HL-60/S4 treated with phorbol 12-myristate 13-acetate at 8.2 ng/mL for 4 days and 3 days (cell line): ENCODE results near the gene IL27RA.

Source experiments
- in situ Hi-C: fragments of 300-500 bp; cut with MboI; formaldehyde crosslinking; loops from 2 replicates; pipeline ENCODE4 v1.15.0; 2022; ENCODE audit warnings: low sequenced_read_pairs

The IL27RA gene

GRCh38 chr19:14081797-14082674, 50.5 kb downstream of the IL27RA start:
- in situ Hi-C loops, result no loop called here

DNA sequence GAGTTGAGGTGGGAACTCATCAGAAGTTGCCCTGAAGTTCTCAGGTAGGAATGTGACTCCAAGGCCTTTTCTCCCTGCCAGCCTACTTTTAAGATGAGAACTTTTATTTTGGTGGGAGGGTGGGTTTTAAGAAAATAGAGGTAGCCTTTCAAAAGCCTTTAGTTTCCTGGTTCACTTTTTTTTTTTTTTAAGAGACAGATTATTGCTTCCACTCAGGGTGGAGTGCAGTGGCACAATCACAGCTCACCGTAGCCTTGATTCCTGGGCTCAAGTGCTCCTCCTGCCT, 51.1 kb downstream of the IL27RA start:
- in situ Hi-C loops, result no loop called here

DNA sequence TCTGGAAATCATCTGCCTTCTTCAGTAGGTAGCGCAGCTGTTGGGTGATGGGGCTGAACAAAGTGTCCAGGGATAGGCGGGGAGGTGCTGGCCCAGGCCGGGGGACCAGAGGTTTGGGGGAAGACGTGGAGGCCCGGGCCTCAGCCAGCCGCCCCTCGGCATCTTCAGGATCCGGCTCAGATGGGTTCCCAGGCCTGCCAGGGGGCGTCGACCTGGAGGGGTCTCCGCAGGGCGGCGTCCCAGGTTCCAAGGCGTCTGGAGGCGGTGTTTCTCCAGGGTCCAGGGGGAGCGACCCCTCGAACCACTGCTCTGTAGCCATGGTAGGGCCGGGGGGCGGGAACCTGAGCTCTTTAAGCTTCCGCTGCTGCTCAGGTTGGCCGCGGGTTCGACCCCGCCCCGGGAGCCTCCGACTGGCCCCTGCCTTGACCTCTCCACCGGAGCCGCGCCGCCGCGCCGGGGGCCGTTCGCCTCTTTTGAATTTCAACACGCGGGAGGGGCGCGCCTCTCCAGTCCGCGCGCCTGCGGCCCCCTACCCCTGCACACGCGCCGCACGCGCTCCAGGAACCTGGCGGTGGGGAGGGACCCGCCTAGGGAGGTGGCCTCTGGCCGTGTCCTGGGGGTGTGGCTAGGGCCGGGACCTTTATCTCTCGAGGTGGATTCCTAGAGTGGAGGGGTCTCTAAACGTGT, 53.9 kb downstream of the IL27RA start, which contains the start of gene C19orf67:
C19orf67 (minus strand) TSS at position 475 of the 687 bp plus-strand sequence; CDS start at position 319, 156 bp downstream.
- in situ Hi-C loops, result no loop called here

GRCh38 chr19:14086098-14086497, 54.5 kb downstream of the IL27RA start:
- in situ Hi-C loops, result no loop called here

DNA sequence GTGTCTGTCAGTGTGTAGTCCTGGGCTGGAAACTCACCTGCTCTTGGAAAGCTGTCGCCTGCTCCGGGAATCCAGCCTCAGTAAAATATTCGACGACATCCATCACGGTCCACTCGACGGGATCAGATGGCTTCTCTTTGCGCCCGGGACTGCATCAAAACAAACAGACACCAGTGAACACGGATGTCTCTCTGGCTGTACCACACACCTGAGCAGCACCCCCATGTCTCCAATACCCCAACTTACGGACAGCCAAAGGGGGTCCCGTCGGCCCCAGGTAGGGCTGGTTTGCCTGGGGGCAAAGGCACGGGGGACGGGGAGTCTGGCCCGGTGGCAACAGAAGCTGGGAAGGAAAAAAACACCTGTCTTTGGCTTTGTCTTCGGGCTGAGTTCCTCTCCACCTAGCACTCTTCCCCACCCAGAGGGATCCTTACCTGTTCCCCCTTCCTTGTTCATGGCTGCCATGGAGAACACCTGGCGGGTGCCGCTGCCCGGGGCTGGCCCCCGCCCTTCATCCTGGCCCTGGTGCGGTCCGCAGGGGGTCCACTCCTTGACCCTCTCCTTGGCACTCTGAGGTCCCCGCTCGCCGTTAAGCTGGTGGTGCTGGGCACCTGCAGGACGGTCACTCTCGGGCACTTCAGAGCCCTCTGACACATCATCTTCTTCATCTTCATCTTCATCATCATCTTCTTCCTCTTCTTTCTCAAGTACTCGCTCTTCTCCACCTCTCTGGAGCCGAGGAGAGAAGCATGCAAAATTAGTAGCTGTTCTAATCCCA, 57.3 kb downstream of the IL27RA start:
- in situ Hi-C loops, result no loop called here

DNA sequence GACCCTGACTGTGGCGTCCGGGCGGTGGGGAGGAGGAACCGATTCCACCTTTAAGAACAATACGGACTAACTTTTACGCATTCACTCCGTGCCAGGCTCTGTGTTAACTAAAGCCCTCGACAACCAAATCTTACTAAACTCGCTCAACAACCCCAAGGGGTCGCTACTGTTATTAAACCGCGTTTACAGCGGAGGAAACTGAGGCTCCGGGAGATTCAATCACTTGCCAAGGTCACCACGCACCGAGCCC, 57.8 kb downstream of the IL27RA start:
- in situ Hi-C loops, result no loop called here

DNA sequence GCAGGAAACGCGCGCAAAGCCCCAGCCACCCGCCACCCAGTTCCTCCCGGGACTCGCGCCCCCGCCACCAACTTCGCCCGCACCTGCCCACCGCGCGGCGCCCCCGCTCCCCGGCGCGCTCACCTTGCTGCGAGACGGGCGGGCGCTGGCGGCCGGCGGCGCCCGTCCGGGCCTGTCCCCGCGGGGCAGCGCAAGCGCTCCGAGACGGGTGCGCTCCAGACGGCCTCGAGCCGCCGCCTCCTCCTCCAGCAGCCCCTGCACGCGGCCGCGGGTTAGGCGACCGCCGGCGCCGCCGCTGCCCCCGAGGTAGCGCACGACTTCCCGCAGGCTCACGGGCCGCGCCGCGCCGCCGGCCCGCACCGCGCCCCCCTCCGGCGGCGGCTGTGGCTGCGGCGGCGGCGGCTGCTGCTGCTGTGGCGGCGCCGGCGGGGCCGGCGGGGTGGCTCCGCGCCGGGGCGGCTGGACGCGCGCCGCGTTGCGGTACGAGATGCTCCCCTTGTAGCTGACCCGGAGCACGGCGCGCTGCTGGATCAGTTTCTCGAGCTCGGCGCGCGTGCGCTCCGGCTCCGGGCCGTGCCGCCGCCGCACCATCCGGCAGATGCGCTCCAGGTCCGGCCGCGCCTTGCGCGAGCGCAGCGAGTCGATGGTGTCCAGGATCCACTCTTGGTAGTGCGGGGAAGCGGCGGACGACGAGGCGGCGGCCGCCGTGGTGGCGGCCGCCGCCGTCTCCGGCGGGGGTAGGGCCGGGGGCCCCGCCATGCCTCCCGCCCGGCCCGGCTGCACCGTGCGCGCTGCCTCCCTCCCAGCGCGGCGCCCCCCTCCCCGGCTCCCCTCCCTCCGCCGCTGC, 58.3 kb downstream of the IL27RA start:
- in situ Hi-C loops, result no loop called here

GRCh38 chr19:14090509-14091080, 59.0 kb downstream of the IL27RA start, which contains the start of gene SAMD1:
Gene SAMD1, minus strand, starts transcription at chr19:14090751.
- in situ Hi-C loops, result no loop called here

GRCh38 chr19:14091081-14091812, 59.7 kb downstream of the IL27RA start:
- in situ Hi-C loops, result no loop called here

DNA sequence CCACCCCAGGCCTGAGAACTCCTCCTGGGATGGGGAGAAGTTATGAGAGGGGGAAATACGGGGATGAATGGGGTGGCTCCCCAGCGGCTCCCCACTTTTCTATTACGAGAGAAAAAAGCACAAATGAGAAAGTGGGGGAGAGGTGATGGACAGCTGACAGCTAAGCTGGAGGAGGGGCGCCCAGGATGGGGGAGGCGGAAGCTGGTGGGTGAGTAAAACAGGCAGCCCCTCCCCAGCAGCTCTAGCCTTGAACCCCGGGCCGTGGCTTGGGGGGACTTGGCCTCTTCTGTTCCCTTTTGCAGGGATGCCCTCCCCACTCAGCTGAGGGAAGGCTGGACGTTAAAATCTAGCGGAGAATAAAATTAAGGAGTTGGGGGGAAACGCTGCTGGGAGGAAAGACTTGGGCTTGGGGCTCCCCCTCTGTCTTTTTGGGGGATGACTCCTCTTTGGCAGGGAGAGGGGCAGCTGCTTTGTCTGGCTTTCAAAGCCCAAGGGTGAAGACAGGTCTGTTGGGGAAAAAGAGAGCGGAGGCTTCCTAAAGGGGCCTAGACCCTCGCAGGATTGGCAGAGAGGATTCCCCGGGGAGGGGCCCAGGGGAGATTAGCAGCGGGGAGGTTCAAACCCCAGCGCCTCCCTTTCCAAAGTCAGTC, 60.4 kb downstream of the IL27RA start:
- in situ Hi-C loops, result no loop called here

DNA sequence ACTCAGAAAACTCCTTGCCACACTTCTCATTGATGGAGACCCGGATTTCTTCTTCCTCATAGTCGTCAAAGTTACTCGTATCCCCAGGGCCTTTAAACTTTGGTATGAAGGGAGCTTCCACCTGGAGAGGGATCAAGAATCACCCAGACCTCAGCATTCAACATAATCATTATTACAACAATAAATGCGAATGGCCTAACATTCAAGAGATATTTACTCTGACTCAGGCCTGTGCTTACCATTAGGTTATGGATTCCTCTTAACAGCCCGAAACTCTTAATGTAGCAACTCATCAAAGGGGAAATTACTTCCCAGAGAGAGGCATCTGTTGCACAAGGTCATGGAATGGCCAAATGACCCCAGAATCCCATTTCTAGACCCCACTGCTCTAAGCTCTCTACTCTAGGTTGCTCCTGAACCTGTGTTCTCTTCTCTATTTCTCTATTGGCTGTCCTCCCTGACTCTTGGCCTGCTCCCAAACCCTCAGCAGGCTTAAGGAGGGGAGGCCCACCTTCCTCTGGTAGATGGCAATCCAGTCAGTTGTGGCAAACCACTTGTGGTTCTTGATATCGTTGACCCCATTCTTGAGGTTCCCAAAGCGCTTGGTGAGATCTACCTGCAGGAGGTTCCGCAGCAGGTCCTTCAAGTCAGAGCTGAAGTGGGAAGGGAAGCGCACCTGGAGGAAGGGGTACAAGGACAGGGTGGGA, 61.7 kb downstream of the IL27RA start:
- in situ Hi-C loops, result no loop called here

DNA sequence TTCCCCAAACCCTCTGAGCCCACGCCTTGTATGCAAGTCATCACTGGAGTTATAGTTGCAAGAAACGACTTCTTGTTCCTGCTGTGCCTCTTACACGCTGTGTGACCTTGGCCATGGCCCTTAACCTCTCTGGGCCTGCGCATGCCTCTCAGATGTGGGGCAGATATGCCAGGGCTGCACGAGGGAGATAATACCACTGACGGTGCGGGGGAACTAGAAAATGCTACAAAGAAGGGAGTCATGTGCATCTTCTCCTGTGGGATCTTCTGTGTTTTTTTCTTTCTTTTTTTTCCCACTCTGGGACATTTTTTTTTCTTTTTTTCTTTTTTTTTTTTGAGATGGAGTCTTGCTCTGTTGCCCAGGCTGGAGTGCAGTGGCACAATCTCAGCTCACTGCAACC, 63.3 kb downstream of the IL27RA start:
- in situ Hi-C loops, result no loop called here

DNA sequence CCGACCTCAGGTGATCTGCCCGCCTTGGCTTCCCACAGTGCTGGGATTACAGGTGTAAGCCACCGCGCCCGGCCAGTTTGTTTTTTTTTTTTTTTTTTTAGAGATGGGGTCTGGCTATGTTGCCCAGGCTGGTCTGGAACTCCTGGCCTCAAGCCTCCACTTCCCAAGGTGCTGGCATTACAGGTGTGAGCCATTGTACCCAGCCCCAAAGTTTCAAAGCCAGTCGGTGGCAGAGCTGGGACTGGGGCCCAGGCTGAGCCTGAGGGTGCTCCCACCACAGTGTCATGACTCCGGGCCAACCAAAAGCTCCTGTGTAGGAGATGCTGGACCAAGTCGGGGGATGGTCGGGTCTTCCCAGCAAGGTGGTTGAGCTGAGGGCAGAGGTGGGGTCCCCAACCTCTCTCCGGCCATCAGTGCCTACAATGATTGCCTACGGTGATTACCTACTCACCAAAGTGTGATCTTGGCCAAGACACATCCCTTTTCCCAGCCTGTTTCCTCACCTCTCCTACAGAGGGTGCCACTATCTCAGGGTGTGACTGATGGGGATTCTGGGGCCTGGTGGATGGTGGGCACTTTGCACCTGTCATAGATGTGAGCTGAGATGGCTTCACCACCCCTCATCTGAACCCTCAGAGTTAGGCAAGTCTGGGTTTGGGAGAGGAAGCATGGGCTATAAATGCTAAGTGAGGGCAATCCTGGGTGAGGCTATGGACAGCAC, 64.9 kb downstream of the IL27RA start:
- in situ Hi-C loops, result no loop called here

DNA sequence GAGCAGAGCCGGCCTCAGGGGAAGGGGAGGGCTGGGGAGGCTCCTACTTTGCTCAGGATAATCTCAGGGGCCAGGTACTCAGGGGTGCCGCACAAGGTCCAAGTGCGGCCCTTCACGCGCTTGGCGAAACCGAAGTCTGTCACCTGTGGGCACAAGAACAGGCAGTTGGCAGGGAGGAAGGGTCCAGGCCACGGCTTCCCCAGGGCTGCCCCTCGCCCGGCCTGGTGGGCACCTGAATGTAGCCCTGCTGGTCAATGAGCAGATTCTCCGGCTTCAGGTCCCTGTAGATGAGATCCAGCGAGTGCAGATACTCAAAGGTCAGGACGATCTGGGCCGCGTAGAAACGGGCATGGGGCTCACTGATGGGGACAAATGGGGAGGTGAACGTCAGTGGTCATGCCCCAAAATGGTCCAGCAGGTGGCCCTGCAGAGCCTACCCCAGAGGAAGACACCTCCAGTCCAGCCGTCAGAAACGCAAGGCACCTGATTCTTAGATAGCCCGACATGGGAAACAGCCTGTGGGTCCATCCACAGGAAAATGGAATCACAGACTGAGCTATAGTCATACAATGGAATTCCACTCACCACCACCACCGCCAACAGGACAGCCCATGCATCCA, 66.1 kb downstream of the IL27RA start:
- in situ Hi-C loops, result no loop called here

DNA sequence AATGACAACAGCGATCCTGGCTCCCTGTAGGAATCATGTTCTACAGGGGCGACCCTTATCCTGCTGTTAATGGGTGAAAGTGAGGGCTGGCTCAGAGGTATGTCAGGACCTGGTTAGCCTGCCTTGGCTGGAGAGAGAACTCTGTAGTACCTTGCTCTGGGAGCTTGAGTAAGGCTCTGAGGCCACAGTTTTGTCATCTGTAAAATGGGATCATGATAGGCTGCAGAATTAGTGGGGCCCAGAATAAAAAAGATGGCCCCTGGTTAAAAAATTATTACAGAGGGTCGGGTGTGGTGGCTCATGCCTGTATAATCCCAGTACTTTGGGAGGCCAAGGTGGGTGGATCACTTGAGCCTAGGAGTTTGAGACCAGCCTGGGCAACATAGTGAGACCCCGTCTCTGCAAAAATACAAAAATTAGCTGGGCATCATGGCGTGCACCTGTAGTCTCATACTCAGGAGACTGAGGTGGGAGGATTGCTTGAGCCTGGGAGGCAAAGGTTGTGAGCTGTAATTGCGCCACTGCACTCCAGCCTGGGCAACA, 69.5 kb downstream of the IL27RA start:
- in situ Hi-C loops, result no loop called here

GRCh38 chr19:14102102-14102696, 70.6 kb downstream of the IL27RA start:
- in situ Hi-C loops, result no loop called here

DNA sequence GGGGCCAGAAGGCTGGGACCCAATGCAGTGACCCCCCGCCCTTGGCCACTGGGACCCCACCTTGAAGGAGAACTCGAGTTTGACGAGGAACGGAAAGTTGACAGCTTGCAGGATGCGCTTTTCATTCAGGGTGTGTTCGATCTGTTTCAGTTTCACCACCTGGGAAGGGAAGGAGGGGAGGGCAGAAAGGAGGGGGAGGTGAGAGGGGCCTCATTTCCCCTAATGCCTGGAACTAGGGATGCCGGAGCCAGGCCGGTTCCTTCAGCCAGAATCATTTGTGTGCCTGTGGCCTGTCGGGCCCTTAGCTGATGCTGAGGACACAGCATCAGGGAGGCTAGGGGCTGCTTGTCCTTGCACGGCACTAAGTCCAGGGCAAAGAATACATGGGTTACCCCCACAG, 71.2 kb downstream of the IL27RA start:
- in situ Hi-C loops, result no loop called here
